ENCODE data around the gene CALML4.
"Not testable (repeated sequence)": the region's sequence is repeated elsewhere in the genome, so short reads cannot be mapped to it uniquely, and the experiment has no call there.

Gene CALML4, protein sequence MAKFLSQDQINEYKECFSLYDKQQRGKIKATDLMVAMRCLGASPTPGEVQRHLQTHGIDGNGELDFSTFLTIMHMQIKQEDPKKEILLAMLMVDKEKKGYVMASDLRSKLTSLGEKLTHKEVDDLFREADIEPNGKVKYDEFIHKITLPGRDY

DNA sequence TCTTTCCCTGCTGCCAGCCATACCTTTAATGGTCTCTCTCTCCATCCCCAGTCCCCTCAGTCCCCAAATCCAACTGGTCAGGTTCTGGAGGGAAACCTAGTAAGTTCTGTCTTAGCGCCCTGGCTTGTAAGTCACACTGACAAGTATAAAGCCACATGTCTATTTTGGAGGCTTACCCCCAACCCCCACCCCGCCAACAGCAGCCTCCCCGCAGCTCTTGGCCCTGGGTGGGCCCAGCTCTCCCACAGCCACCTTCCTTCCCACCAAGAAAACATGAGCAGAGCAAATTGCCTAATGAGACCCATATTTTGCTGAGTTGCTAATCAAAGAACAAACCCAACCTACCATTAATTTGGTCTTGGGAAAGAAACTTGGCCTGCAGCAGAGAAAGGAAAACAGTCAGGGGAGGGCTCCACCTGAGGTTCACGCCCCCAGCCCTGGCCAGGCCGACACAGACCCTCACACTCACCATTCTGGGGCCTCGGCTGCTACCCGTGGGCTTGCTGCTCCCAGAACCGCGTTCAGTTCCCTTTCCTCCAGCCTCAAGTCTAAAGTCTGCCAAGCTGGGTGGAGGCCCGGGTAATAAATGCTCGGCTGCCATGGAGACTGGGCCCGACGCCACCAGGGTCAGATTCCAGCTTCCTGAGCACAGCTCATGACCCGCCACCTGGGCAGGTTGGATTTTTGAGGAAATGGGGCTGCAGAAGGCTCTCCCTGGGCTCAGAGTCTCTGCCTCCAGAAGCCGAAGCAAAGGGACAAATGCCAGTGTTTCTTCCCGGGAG lies at the start of gene CALML4:
Gene CALML4, minus strand, starts transcription at position 557 of the 782 bp plus-strand sequence. Its CDS starts 85 bp downstream, at position 472.
- DNase-seq, result no peak

GRCh38 chr15:68252925-68253534 lies 47.9 kb upstream of the CALML4 start:
- peak; percentile 27 for DNase-seq

DNA sequence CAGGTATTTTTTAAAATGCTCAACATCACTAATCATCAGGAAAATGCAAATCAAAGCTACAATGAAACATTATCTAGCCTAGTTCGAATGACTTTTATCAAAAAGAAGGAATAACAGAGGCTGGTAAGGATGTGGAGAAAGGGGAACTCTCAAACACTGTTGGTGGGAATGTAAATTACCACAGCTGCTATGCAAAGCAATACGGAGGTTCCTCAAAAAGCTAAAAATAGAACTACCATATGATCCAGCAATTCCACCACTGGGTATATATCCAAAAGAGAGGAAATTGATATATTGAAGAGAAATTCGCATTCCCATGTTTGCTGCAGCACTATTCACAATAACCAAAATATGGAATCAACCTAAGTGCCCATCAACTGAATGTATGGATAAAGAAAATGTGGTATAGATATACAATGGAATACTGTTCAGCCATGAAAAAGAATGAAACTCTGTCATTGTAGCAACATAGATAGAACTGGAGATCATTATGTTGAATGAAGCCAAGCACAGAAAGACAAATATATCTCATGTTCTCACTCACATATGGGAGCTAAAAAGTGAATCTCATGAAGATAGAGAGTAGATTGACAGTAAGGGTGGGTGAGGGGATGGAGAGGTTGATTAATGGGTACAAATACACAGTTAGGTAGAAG lies 44.1 kb upstream of the CALML4 start:
- no peak for DNase-seq

DNA sequence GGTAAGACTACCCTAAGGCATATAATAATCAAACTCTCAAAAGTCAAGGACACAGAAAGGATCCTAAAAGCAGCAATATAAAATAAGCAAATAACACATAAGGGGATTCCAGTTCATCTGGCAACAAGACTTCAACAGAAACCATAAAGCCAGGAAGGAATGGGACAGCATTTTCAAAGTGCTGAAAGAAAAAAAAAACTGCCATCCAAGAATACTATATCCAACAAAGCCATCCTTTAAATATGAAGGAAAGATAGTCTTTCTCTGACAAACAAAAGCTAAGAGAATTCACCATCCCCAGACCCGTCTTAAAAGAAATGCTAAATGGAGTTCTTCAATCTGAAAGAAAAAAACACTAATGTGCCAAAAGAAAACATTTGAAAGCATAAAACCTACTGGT lies 39.1 kb upstream of the CALML4 start:
- no peak for DNase-seq

DNA sequence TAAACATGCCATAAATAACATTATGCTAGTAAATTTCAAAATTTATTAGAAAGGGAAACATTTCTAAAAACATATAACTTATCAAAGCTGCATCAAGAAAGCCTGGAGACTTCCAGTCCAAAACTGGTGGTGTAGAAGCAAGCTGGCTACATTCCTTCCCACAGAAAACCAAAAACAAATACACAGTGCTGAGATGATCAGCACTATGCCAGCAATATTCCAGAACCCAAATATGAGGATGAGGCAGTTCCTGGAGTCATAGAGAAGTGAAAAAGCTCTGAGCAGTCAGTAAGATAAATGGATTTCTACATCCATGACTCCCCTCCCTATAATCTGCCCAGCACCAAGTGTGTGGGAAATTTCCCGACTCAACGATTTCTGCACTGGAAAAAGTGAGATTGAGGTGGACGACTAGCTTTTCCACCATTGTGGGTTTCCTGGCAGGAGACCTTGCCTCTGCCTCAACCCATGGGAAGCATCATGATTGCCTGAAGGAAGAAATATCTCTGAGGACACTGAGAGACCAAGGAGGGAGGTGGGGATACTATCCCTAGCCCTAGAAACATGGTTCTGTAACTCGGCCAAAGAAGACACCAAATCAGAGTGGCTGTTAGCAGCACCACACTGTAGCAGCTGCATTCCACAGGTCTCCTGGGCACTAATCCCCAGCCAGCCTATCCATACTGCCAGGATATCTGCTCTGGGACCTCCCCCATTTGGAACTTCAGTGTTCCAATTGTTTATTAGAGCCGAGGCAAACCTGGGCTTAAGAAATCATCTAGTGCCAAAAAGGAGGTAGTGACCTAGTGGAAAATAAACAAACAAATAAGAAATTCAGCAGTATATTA lies 36.2 kb upstream of the CALML4 start:
- DNase-seq, result no peak

DNA sequence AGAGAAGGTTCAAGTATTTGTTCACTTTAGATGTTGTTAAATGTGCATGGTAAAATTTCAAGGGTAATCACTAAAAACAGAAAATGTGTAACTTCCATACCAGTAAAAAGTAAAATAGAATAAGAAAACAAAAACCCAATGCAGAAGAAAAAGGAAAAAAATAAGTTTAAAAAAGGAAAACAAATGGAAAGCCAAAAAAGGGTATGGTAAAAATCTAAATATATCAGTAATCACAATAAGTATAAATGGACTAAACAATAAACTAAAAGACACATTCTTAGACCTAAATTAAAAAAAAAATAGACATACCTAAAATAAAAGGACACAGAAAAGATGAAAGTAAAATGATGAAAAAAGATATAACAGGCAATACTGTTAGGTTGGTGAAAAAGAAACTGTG lies 33.9 kb upstream of the CALML4 start:
- DNase-seq, result no peak

DNA sequence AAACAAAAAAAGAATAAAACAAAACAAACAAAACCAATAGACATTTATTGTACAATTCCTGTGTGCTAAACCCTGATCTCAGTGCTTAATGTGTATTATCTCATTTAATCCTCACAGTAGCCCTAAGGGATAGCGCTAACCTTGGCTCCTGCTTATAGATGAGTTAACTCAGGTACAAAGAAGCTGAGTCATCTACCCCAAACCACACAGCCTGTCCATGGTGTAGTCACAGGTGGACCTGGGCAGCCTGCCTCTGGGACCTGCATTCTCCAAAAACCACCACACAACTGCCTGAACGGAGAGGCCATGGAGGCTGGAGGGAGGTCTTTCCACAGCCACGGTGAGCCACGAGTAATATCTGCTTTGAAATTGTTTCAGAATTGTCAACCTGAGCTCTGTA lies 29.9 kb upstream of the CALML4 start:
- no peak for DNase-seq

DNA sequence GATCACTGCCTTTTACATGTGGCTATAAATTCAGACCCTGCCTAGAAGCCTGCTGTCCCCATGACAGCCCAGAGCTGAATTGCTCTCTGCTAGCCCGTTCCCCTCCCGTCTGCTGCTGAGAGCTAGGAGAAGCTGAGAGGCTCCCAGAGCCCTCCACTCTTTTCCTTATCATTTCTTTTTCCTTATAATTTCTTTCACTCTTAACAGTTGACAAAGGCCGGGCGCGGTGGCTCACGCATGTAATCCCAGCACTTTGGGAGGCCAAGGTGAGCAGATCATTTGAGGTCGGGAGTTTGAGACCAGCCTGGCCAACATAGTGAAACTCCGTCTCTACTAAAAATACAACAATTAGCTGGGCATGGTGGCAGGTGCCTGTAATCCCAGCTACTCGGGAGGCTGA lies 29.4 kb upstream of the CALML4 start:
- DNase-seq, result not testable (repeated sequence)

GRCh38 chr15:68234060-68234459 lies 28.9 kb upstream of the CALML4 start:
- no peak for DNase-seq

DNA sequence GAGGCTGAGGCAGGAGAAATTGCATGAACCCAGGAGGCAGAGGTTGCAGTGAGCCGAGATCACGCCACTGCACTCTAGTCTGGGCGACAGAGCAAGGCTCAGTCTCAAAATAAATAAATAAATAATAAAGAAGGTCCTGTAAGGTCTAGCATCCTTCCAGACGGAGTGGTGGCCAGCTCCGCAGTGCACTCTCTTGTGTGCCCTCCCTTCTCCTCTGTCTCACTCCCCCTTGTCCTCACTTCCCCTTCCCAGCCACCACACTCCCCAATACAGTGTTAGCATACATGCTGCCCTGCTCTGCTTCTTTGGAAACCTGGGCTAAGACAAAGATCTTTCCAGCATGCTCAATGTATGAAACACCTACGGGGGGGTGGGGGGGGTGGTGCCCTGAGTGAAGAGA lies 27.8 kb upstream of the CALML4 start:
- no peak for DNase-seq

DNA sequence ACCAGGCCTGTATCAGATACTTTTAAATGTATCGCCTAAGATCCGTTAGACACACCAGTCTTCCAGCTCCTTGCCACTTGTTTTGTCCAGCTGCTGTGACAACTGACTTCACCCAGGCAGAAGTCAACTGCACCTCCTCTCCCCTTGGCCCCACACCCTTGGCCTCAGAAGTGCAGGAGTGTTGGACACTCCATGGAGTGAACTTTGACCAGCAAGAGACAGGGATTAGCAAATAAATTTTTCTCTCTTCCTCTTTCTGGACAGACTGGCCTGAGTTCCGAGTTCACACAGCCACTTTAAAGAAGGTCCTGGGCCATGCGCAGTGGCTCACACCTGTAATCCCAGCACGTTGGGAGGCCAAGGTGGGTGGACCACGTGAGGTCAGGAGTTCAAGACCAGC lies 27.3 kb upstream of the CALML4 start:
- no peak for DNase-seq

GRCh38 chr15:68231102-68231818 lies 26.1 kb upstream of the CALML4 start:
- no peak for DNase-seq

GRCh38 chr15:68230157-68231100 lies 25.3 kb upstream of the CALML4 start:
- DNase-seq, result no peak

GRCh38 chr15:68229386-68230156 lies 24.4 kb upstream of the CALML4 start, which contains the start of gene CLN6:
Gene CLN6 (minus strand): TSS chr15:68229728. CDS start chr15:68229584, 144 bp downstream.
- peak; percentile 55 for DNase-seq

- DNase-seq, result no peak
These were observed 23.8 kb upstream of the CALML4 start for GRCh38 chr15:68228971-68229385.

GRCh38 chr15:68228143-68228970 lies 23.2 kb upstream of the CALML4 start:
- DNase-seq, result no peak

DNA sequence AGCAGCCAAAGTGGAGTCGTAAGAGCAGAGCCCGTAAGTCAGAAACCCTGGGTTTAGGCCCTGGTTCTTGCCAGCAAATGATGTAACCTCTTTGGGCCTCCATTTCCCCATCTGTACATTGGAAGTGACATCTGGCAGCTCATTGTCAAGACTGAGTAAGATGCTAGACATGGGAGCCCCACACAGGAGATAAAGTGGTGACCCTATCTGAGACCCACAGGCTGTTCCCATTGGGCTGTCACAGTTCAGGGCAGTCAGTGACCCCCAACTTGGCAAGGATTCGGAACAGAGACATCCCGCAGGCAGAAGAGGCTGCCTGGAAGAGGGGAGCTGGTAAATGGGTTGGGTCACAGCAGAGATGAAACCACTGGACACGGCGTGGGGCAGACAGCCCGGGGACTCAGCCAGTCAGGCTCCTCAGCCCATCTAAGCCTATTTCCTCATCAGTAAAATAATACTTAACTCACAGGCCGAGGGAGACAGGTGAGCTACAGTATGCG lies 22.6 kb upstream of the CALML4 start:
- DNase-seq, result no peak

- DNase-seq, result not testable (repeated sequence)
These were observed 20.3 kb upstream of the CALML4 start for GRCh38 chr15:68225442-68225841.
